Memory B cell (primary cell): ENCODE results near the gene CYP4Z1.
"Not testable (repeated sequence)": the region's sequence is repeated elsewhere in the genome, so short reads cannot be mapped to it uniquely, and the experiment has no call there.

Source experiments
- ATAC-seq: fragments of 150-1000 bp; cut with Tn5 transposase; 2 replicates; pipeline ENCODE4 v1.10.0; 2021; ENCODE audit warnings: low read depth, mild to moderate bottlenecking, moderate library complexity
- DNase-seq, 2 donors: peaks; one replicate each; pipeline ENCODE4 v3.0.0; 2022; ENCODE audit warnings: low spot score in 2 of 2
- H3K27ac Mint-ChIP-seq: one replicate; pipeline ENCODE4 v1.8.0; 2022; ENCODE audit warnings: mild to moderate bottlenecking, moderate library complexity, mixed read lengths
- H3K27me3 Mint-ChIP-seq: one replicate; pipeline ENCODE4 v1.8.0; 2022; ENCODE audit warnings: mixed read lengths
- H3K36me3 Mint-ChIP-seq: one replicate; pipeline ENCODE4 v1.8.0; 2022; ENCODE audit warnings: mild to moderate bottlenecking, mixed read lengths
- H3K4me1 Mint-ChIP-seq: one replicate; pipeline ENCODE4 v1.8.0; 2022; ENCODE audit warnings: mixed read lengths
- H3K4me3 Mint-ChIP-seq: one replicate; pipeline ENCODE4 v1.8.0; 2022; ENCODE audit warnings: mild to moderate bottlenecking, moderate library complexity, mixed read lengths
- H3K9me3 Mint-ChIP-seq: one replicate; pipeline ENCODE4 v1.8.0; 2022; ENCODE audit warnings: mixed read lengths

Gene CYP4Z1

DNA sequence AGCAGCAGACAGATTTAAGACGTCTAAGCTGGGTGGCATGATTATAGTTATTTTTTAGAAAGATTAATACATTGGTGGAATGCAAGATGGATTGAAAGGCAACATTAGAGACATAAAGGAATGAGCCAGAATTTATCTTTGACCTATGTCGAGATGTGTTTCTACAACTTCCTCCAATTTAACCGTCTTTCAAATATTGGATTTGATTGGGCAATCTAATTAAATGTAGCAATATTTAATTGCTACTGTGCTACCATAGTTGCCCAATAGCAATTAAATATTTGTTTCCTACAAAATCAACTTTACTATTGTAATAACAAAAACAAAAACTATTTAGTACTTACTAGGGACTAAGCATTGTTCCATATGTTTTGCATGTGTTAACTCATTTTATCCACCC, 39.8 kb downstream of the CYP4Z1 start:
- no peak for DNase-seq
- H3K4me1 Mint-ChIP-seq, result no peaks in the 10 kb centered on the region
- H3K27ac Mint-ChIP-seq, result no peak overlapping the region
- H3K27me3 Mint-ChIP-seq, result peaks cover 3% of the 10 kb centered on the region
- no peaks in the 10 kb centered on the region for H3K36me3 Mint-ChIP-seq
- H3K4me3 Mint-ChIP-seq, result no peak overlapping the region
- ATAC-seq, result no peak
- H3K9me3 Mint-ChIP-seq, result peaks cover 7% of the 10 kb centered on the region

DNA sequence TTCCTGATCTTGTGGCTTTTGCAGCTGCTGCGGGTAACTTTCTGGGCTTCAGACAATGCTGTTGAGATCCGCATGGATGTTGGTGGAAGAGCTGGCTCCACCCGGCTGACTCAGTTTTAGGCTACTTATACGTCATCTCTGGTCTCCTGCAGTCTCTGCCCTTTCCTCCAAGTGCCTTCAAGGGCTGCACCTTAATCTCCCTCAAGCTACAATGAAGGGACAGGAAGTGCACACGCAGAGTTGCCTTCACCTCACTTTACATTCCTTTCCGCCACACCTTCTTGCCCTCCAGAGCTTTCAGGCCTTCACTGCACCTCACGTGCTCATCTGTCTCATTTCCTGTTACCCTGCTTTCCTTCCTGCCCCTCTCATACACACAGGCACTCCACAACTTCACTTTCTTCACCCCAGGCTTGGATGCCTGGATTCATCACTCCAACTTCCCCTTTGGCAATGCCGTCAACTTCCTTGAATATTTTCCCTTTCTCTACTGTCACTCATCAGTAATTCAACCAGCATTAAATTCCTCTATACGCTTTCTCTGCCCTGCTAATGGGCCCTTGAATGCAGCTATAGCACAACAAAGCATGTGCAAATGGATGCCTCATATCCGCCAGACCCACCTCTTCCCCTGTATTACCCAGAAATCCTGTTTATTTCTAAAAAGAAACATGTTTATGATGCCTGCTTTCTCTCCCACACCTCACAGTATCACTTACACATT, 41.0 kb downstream of the CYP4Z1 start:
- not testable (repeated sequence) for DNase-seq, H3K9me3 Mint-ChIP-seq, H3K27me3 Mint-ChIP-seq, ATAC-seq, H3K36me3 Mint-ChIP-seq, H3K4me3 Mint-ChIP-seq, H3K27ac Mint-ChIP-seq, H3K4me1 Mint-ChIP-seq

DNA sequence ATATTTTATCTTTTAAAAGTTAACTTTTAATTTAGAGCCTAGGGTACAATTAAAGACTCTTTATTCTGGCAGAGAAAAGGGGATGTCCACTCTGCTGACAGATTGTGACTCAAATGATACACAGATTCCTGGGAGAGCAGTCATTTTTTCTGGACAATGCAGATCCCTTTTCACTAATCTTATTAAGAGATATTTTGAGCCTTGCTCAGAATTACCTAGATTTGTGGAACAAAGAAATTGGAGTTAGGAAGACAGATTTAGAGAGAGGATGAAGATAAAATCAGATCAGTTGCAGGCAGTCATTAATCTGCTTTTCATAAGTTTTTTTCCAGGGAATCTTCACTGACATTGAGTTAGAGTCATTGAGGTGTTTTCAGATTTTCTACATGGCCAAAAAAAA, 42.5 kb downstream of the CYP4Z1 start:
- H3K4me3 Mint-ChIP-seq, H3K27me3 Mint-ChIP-seq, H3K4me1 Mint-ChIP-seq, DNase-seq, ATAC-seq, H3K9me3 Mint-ChIP-seq, H3K36me3 Mint-ChIP-seq, H3K27ac Mint-ChIP-seq: not testable (repeated sequence)

DNA sequence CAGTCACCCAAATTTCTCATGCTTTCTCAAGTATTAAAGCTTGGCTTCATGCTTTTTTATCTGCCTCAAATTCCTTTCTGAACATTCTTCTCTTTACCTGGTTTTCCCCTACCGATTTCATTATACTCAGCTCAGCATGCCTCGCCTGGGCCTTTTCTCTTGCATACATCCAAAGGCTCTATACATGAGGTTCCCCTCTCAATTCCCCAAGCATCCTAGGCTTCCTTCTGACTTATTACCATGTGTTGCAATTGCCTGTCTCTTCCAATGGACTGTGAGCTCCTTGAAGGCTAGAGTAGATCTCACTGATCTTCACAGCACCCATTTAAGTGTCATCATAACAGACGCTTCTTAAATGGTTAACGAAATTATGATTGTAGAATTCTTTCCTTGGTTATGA, 46.1 kb downstream of the CYP4Z1 start:
- Mint-ChIP-seq H3K9me3 (peaks cover 5% of the 10 kb centered on the region), H3K27ac (no peak overlapping the region), H3K4me1 (no peaks in the 10 kb centered on the region), H3K4me3 (no peak overlapping the region), H3K27me3 (peaks cover 9% of the 10 kb centered on the region), H3K36me3 (no peaks in the 10 kb centered on the region)
- ATAC-seq (no peak), DNase-seq (no peak)

DNA sequence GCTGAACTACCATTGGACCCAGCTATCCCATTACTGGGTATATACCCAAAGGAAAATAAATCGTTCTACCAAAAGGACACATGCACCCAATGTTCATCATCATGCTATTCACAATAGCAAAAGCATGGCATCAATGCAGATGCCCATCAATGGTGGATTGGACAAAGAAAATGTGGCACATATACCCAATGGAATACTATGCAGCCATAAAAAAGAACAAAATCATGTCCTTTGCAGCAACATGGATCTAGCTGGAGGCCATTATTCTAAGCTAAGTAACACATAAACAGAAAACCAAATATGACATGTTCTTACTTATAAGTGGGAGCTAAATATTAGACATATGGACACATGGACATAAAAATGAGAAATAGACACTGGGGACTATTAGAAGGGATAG, 54.0 kb downstream of the CYP4Z1 start:
- not testable (repeated sequence) for H3K27me3 Mint-ChIP-seq, ATAC-seq, DNase-seq, H3K27ac Mint-ChIP-seq, H3K9me3 Mint-ChIP-seq, H3K4me1 Mint-ChIP-seq, H3K36me3 Mint-ChIP-seq, H3K4me3 Mint-ChIP-seq

DNA sequence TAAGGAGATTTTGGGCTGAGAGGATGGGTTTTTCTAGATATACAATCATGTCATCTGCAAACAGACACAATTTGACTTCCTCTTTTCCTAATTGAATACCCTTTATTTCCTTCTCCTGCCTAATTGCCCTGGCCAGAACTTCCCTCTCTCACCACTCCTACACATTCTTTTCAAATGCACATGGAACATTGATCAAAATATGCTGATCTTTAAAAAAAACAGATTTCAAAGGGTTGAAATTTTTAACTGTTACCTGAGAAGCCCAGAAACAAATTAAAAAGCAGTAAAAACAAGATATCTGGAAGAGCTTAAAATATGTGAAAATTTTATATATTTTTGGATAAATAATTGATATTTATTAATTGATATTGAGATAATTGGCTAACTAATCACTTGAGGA, 57.8 kb downstream of the CYP4Z1 start:
- not testable (repeated sequence) for H3K9me3 Mint-ChIP-seq, DNase-seq, H3K4me1 Mint-ChIP-seq, H3K4me3 Mint-ChIP-seq, H3K27me3 Mint-ChIP-seq, H3K27ac Mint-ChIP-seq, ATAC-seq, H3K36me3 Mint-ChIP-seq

DNA sequence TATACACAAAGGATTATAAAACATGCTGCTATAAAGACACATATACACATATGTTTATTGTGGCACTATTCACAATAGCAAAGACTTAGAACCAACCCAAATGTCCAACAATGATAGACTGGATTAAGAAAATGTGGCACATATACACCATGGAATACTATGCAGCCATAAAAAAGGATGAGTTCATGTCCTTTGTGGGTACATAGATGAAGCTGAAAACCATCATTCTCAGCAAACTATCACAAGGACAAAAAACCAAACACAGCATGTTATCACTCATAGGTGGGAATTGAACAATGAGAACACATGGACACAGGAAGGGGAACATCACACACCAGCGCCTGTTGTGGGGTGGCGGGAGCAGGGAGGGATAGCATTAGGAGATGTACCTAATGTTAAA, 60.0 kb downstream of the CYP4Z1 start:
- ATAC-seq, H3K4me1 Mint-ChIP-seq, H3K27me3 Mint-ChIP-seq, H3K4me3 Mint-ChIP-seq, H3K36me3 Mint-ChIP-seq, H3K27ac Mint-ChIP-seq, DNase-seq, H3K9me3 Mint-ChIP-seq: not testable (repeated sequence)

DNA sequence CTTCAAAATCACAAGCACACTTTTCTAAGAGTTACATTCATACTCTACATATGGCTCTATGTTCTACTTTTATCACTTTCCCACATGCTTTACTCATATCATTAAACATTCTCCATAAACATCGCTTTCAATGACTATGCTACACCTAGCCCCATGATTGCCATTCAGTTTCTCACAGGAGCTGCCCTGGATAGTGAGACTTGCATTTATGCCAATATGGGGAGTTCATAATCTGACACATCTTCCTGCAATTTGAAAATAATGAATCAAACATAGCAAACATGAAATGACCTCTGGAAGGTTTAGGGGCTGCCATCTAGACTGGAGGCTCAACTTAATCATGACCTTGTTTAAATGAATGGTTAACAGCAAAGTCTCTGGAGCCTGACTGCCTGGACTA, 61.2 kb downstream of the CYP4Z1 start:
- peaks cover 8% of the 10 kb centered on the region for H3K27me3 Mint-ChIP-seq
- no peaks in the 10 kb centered on the region for H3K4me1 Mint-ChIP-seq
- peaks cover 1% of the 10 kb centered on the region for H3K9me3 Mint-ChIP-seq
- H3K36me3 Mint-ChIP-seq, result no peaks in the 10 kb centered on the region
- H3K27ac Mint-ChIP-seq, result no peak overlapping the region
- H3K4me3 Mint-ChIP-seq, result no peak overlapping the region
- no peak for DNase-seq
- no peak for ATAC-seq

DNA sequence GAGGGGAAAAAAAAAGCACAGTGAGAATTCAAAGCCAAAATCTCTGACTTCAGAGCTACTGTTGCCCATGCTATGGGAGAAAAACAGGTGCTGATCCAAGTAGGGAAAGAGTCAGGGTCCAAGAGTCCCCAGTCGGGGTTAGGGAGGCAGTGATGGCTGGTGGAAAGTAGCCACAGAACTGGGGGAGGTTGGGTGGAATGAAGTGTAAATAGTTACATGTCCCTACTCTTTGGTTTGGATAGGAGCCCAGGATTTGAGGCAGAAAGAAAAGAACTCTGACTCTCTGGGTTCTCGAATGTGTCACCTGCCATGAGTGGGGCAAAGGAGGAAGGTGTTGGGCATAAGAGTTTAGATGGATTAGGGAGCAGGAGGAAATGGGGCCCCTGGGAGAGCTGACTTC, 61.8 kb downstream of the CYP4Z1 start:
- ATAC-seq, H3K4me1 Mint-ChIP-seq, H3K9me3 Mint-ChIP-seq, H3K27ac Mint-ChIP-seq, H3K27me3 Mint-ChIP-seq, DNase-seq, H3K4me3 Mint-ChIP-seq, H3K36me3 Mint-ChIP-seq: not testable (repeated sequence)

DNA sequence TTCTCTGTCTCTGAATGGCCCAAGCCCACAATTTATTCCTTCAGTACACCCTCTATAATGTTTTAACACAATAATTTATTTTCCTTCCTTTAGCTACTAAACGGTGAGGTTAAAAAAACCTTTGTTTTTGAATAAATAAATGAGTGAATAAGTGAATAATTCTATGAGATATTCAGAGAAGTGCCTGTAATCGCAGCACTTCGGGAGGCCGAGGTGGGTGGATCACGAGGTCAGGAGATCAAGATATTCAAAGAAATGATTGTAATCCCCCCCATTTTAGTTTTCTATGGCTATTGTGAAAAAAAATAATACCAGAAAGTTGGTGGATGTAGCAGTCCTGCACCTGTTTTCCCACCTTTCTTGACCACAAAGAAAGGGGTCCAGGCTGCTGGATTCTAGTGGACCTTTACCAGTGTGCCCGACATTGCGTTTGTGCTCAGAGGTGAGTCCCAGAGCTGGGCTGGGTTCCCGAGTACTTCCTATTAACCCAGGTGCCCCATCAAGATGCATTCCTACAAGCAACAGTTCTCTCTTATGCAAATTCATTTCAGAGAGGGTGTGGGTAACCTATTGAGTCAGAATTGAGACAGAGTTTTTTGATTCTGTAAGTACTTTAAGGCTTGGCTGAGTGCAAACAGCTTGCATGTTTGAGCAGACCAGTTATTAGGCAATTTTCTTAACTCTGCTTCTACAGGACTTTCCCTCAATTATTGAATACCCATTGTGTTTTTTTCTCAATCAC, 62.6 kb downstream of the CYP4Z1 start:
- not testable (repeated sequence) for H3K27ac Mint-ChIP-seq, DNase-seq, H3K4me3 Mint-ChIP-seq, H3K4me1 Mint-ChIP-seq, ATAC-seq, H3K9me3 Mint-ChIP-seq, H3K36me3 Mint-ChIP-seq, H3K27me3 Mint-ChIP-seq

DNA sequence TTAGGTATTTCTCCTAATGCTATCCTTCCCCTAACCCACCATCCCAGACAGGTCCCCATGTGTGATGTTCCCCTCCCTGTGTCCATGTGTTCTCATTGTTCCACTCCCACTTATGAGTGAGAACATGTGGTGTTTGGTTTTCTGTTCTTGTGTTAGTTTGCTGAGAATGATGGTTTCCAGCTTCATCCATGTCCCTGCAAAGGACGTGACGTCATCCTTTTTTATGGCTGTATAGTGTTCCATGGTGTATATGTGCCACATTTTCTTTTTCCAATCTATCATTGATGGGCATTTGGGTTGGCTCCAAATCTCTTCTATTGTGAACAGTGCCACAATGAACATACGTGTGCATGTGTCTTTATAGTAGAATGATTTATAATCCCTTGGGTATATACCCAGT, 65.6 kb downstream of the CYP4Z1 start:
- not testable (repeated sequence) for DNase-seq, ATAC-seq, H3K27me3 Mint-ChIP-seq, H3K27ac Mint-ChIP-seq, H3K4me3 Mint-ChIP-seq, H3K36me3 Mint-ChIP-seq, H3K9me3 Mint-ChIP-seq, H3K4me1 Mint-ChIP-seq

DNA sequence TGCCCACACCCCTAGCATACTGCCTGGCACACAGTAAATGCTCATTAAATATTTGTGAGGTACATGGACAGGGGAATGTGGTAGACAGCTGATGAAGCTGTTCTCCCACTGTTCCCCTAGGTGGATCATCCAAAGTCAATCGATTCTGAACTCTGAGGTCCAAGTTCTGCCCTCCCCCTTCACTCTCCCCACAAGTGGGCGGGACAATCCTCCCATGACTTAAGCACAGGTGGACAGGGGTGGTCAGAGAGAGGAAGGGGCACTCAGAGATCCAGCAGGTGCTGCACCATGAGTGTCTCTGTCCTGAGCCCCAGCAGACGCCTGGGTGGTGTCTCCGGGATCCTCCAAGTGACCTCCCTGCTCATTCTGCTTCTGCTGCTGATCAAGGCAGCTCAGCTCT, 70.2 kb downstream of the CYP4Z1 start, which contains the start of gene CYP4A22:
CYP4A22 (plus strand) TSS at position 244 of the 400 bp plus-strand sequence; CDS start at position 289, 45 bp downstream.
- DNase-seq (no peak), ATAC-seq (no peak)
- Mint-ChIP-seq H3K27me3 (peaks cover 15% of the 10 kb centered on the region), H3K4me3 (no peak within 1 kb of the TSS), H3K36me3 (no peaks in the 10 kb centered on the region), H3K4me1 (no peaks in the 10 kb centered on the region), H3K9me3 (no peaks in the 10 kb centered on the region), H3K27ac (no peak within 1 kb of the TSS)

DNA sequence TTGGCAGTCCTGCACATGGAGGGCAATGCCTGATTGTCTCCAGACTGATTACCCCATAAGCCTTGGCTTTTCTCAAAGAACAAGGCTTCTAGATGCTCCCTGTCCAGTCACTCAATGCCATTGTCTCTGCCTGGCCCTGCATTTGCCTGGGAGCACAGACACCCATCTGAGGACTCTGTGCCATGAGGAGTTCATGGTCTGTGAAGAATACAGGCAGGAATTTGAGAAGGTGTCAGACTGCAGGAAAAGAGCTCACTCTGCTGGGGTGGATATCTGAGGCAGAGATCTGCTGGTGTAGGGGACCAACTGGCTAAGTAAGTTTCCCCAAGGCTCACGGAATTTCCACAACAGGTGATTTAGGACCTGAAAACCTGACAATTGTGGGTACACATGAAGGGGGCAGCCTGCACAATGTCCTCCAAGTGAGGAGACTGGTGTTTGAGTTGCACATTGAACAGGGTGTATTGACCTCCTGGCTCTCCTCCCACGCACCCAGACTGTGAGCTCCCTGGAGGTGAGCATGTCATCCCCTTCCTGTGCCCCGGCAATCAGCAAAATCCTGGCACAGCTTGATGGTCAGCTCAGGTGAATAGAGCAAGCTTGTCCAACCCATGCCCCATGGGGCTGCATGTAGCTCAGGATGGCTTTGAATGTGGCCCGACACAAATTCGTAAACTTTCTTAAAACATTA, 71.0 kb downstream of the CYP4Z1 start:
- Mint-ChIP-seq H3K27me3 (peaks cover 13% of the 10 kb centered on the region), H3K36me3 (no peaks in the 10 kb centered on the region), H3K4me3 (no peak overlapping the region), H3K27ac (no peak overlapping the region), H3K4me1 (no peaks in the 10 kb centered on the region), H3K9me3 (no peaks in the 10 kb centered on the region)
- no peak for ATAC-seq
- DNase-seq, result no peak

DNA sequence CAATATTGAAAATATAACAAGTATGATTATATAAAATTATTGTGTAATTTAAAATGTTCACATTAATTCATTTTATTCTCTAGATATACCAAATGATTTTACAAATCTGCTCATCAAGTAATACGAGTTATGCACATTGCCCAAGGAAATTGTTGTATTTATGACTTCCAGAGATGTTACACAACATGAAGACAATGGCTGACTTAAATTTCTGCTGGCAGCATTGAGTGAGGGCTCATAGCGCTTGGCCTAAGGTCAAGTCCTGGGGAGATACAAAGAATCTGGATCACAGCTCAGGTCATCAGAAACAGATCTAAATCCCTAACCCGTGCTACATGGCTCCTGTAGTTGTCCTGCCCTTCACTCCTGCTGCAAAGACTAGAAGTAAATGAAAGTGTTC, 73.3 kb downstream of the CYP4Z1 start:
- not testable (repeated sequence) for H3K36me3 Mint-ChIP-seq, H3K27ac Mint-ChIP-seq, ATAC-seq, H3K4me1 Mint-ChIP-seq, H3K9me3 Mint-ChIP-seq, H3K4me3 Mint-ChIP-seq, DNase-seq
- peaks cover 13% of the 10 kb centered on the region for H3K27me3 Mint-ChIP-seq
